ENCODE results near the gene RMI1.
"Not testable (repeated sequence)": the region's sequence is repeated elsewhere in the genome, so short reads cannot be mapped to it uniquely, and the experiment has no call there.

RMI1 gene

DNA sequence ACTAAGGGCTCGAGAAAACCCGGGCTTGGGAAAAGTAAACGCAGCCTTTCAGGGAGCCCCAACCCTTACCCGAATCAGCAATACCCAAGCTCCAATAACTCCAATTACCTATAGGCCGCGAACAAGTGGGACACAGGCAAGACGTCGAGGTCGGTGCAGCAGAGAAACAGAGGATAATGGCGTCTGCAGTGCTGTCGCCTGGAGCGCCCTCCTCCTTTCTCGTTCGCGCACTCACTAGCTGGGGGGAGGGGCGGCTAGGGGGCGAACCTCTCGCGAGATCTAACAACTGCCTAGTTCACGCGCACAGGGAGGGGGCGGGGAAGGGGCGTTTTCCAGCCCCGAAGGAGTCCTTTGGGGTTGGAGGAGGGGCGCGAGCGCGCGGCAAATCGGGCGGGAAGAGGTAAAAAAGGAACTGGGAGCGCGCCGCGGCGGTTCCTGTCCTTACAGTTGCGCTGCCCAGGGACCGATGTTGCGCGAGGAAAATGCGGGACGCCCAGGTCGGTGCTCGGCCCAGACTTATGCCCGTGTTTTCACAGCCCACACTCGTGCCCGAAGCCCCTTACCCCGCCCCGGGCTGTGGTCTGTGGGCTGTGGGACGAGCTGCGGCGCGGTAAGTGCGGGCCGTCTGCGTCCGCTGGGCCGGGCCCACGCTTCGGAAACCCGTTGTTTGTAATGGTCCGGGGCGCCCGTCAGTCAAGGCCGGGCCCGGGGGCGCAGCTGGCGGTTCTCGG, at the start of gene RMI1:
Gene RMI1 (plus strand): TSS at position 411 of the 731 bp plus-strand sequence. CDS start 20,182 bp downstream, outside the sequence.
- DNase-seq (ENCODE audit: low read depth): peak; percentile 99

DNA sequence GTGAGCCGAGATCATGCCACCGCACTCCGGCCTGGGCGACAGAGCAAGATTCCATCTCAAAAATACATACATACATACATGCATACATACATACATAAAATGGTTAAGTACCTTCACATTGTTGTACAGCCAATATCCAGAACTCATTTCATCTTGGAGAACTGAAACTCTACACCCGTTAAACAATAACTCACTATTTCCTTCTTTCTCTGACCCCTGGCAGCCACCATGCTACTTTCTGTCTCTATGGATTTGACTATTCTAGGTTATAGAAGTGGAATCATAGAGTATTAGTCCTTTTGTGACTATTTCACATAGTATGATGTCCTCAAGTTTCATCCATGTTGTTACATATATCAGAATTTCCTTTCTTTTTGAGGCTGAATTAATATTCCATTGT, 49.7 kb upstream of the RMI1 start:
- no peak for DNase-seq (ENCODE audit: low read depth)

DNA sequence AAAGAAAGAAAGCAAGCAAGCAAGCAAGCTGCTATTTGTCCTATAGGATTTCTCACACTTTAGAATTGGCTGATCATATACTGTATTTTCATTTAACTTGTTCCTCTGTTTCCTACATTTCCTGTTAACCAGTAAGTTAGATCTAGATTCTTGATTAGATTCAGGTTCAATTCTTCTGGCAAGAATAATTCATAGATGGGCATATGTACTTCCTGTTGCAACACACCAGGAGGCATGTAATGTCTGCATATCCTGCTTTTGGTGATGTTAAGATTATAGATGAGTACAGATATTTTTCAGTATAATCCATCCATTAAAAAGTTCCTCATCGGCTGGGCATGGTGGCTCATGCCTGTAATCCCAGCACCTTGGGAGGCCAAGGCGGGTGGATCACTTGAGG, 48.6 kb upstream of the RMI1 start:
- no peak for DNase-seq (ENCODE audit: low read depth)

- no peak for DNase-seq (ENCODE audit: low read depth)
These were observed 47.8 kb upstream of the RMI1 start for GRCh38 chr9:83932851-83933250.

DNA sequence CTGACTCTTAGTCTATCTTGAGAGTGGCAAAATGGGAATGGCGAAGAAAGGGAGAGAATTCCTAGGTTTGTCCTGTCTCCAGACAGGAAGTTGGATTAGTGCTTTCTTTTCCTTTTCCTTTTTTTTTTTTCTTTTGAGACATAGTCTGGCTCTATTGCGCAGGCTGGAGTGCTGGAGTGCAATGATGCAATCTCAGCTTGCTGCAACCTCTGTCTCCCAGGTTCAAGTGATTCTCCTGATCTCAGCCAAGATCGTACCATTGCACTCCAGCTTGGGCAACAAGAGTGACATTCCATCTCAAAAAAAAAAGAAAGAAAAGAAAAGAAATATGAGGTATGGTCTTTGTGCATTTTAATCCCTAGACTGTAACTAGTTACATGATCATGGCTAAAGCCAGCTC, 46.8 kb upstream of the RMI1 start:
- no peak for DNase-seq (ENCODE audit: low read depth)

- no peak for DNase-seq (ENCODE audit: low read depth)
These were observed 45.9 kb upstream of the RMI1 start for GRCh38 chr9:83934569-83935275.

DNA sequence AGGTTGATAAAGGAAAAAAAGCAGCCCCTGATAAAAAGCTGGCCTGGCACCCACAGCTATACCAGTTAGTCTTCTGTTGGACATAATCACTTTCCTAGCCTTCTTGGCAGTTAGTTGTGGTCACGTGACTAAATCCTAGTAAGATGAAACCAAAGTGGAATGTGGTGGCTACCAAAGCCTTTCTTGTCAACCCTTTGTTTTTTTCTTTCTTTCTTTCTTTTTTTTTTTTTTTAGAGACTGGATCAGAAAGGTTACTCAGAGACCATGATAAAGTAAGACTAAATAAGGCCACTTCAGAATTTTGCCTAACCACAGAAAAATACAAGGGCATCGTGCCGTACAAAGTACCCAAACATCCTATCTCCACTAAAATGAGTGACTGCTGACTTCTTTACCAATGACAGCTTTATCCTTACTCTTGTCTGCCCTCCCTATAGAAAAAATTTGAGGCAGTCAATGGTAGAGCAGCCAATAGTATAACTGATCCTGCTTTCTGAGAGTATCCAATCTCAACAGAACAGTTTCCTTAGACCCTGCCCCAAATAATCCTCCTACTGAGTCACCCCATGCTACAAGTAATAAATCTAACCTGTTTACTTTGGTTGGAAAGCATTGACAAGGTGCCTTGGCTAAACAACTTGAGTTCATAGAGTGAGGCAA, 45.2 kb upstream of the RMI1 start:
- DNase-seq (ENCODE audit: low read depth): no peak

GRCh38 chr9:83936523-83936922, 44.1 kb upstream of the RMI1 start:
- DNase-seq (ENCODE audit: low read depth): no peak

DNA sequence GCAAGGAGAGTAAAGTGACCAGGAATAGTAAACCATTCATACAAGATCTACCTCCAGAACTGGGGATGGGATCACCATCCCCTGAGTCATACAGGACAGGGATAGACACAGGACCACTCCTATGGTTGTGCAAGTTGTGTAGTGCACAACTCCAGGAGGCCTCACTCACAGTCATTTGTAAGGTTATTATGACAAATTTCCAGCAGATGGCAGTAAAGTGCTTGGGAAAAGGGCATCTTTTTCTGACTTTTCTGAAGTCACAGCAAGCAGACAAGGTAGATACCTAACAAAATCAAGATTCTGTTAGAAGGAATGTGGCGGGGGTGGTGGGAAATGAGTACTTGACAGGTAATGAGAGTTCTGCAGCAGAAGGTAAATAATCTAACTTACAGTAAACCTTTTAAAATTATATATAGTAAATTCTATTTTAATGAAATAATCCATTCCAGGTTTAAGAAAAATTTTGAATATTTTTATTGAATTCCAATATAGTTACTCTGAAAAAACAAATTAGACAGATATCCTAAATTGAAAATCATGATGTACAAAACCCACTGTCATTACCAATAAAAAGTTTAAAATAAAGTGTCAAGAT, 42.6 kb upstream of the RMI1 start:
- DNase-seq (ENCODE audit: low read depth): no peak

GRCh38 chr9:83940590-83941303, 39.9 kb upstream of the RMI1 start:
- no peak for DNase-seq (ENCODE audit: low read depth)

DNA sequence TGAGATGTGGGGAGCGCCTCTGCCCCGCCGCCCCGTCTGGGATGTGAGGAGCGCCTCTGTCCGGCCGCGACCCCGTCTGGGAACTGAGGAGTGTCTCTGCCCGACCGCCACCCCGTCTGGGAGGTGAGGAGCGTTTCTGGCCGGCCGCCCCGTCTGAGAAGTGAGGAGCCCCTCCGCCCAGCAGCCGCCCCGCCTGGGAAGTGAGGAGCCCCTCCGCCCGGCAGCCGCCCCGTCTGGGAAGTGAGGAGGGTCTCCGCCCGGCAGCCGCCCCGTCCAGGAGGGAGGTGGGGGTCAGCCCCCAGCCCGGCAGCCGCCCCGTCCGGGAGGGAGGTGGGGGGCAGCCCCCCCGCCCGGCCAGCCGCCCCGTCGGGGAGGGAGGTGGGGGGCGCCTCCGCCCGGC, 32.5 kb upstream of the RMI1 start:
- not testable (repeated sequence) for DNase-seq (ENCODE audit: low read depth)

DNA sequence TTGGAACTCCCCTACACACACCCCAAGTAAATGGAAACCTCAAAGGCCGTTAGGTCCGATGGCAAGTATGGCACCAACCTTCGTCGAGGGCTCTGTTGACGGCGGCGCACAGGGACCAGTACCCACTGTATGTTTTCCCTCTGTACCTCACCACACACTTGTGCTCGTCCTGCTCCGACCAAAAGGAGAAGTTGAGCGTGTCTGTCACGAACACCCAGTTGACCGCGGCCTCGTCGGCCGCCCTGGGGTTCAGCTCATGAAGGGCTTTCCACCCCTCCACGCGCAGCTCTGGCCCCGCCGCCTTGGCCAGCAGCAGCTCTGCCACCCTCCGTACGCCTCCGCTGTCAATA, 24.5 kb upstream of the RMI1 start:
- DNase-seq (ENCODE audit: low read depth): no peak

DNA sequence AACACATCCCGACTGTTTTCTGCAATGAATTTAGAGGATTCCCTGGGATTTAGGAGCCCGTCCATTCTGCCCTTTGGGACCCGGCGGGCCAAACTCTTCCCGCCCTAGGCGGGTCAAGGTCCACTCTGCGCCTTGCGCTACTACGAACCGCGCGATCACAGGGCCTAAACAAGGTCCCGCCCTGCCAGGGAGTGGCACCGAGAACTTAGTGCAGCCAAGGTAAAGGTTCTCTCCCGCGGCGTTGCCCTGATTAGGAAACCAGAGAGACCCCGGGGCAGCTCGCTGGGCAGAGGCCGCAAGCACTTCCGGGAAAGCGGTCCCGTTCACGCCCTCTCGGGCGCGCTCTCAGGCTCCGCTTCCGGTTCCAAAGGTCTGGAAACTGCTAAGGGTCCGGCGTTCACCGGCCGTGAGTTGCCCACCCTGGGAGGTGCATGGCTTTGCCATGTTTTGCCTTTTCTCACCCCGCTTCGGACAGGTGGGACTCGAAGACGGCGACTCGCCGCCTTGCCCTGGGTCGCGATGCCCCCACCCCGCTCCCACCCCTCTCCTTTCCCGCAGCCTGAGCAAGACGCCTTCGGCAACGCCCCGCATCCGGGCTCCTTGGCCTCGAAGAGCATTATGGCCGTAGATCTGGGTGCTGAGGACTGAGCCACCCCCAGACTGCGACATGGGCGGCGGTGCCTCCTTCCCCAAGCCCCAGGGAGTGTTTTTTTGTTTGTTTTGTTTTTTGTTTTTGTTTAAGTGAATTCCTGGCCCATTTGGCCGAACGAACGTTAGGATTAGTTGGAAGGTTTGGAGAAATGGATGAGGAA, 24.0 kb upstream of the RMI1 start:
- no peak for DNase-seq (ENCODE audit: low read depth)

GRCh38 chr9:83957248-83957513, 23.4 kb upstream of the RMI1 start:
- DNase-seq (ENCODE audit: low read depth): no peak

DNA sequence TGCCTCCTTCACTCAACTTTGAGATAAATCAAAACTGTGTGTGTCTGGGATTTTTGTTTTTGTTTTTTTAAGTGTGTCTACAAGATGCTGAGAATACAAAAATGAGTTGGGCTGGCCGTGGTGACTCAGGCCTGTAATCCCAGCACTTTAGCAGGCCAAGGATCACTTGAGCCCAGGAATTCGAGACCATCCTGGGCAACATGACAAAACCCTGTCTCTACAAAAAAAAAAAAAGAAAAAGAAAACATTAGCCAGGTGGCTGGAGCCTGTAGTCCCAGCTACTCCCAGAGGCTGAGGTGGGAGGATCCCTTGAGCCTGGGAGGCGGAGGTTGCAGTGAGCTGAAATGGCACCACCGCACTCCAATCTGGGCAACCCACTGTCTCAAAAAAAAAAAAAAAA, 21.5 kb upstream of the RMI1 start:
- DNase-seq (ENCODE audit: low read depth): no peak

GRCh38 chr9:83960991-83961390, 19.6 kb upstream of the RMI1 start:
- DNase-seq (ENCODE audit: low read depth): no peak

DNA sequence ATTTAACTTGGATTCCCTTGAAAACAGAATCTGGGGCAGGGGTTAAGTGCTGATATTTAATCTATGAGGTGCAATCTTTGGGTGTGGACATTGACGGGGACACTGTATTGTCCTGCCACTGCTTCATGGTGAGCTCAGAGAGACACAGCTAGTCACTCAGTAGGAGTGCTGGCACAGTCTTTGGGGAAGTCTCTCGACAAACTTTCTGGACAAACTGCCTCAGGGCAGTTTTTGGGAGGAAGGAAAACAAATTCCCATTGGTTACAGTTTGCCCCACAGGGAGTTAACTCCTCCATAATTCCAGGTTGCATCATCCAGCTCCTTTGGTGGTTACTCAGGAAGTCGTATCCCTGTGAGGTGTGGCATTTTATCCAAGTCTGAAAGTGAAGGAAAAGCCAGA, 18.4 kb upstream of the RMI1 start:
- no peak for DNase-seq (ENCODE audit: low read depth)

DNA sequence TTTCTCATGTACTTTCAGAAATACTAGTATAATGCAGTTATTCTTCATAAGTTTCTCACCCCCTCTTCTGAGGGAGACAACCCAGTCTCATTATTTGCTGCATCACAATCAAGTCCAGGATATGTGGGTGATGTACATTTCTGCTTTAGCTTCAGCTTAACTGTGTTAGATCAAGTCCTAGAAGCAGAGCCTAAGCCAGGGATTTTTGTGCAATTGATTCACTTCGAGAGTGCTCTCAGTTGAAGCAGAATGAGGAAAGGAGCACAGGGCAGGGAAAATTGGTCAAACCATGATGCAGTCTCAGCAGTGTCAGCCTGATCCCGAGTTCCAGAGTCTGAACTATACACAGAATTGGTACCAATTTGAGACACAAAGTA, 15.6 kb upstream of the RMI1 start:
- DNase-seq (ENCODE audit: low read depth): no peak

DNA sequence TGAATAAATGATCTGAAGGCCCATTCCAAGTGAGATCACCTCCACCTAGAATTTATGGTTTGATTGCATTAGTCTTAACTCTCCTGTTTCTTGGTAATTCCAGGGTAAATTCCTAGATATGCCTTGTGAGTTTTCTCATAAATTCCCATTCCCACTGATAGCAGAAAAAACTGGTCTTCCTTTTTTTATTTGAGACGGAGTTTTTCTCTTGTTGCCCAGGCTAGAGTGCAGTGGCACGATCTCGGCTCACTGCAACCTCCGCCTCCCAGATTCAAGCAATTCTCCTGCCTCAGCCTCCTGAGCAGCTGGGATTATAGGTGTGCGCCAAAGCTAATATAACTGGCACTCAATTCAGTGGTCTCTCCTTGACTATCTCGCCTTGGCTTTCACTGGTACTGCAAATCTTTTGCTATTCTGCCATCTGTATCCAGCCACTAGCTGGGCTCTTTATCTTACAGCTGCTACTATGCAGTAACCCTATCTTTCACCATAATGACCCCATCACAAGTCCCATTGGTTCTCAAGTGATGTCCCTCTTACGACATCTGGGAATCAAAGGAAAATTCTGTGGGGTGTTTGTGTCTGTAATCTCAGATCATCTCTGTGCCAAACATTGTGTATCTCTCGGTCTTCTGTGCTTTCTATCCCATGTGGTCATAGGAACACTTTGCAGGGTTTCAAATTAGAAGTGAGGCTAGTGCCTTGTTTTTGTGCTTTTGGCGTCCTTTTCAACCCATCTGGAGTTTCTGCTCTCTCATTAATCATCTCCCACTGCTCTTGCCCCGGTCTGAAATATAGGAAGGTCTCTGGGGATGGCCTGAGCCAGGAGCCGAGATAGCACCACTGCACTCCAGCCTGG, 15.0 kb upstream of the RMI1 start:
- no peak for DNase-seq (ENCODE audit: low read depth)

- DNase-seq (ENCODE audit: low read depth): no peak
These were observed 14.4 kb upstream of the RMI1 start for GRCh38 chr9:83966209-83966582.

DNA sequence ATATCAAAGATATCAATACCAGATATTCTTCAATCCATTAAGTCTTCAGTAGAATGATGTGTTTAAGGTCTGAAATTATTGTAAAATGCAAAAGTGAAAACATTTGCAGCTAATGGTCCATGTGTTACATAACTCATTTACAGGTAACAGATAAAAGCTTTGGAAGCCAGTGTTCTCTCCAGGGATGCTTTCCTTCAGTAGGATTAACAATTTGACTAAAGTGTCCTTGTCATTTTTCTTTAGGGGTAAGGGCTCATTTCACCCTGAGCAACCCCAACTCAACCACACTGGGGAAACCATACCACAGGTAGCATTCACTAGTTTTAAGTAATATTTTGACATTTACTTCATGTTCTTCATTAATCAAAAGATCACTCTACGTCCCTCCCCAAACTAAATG, 13.5 kb upstream of the RMI1 start:
- DNase-seq (ENCODE audit: low read depth): no peak
